NOMO-1 treated with dmso at 0.1 percent for 144 hours (cell line): Measurements from ENCODE around the gene ACTR3C.
"Not testable (repeated sequence)": the region's sequence is repeated elsewhere in the genome, so short reads cannot be mapped to it uniquely, and the experiment has no call there.

ENCODE experiments used
- DNase-seq: peaks from one replicate; lab custom pipeline; 2025; ENCODE audit not compliant: unreplicated experiment; lab: John Stamatoyannopoulos, UW

The ACTR3C gene

GRCh38 chr7:150337179-150337578, 13.8 kb upstream of the ACTR3C start:
- no peak for DNase-seq

GRCh38 chr7:150336746-150337145, 13.4 kb upstream of the ACTR3C start:
- DNase-seq = no peak

GRCh38 chr7:150335774-150336112, 12.4 kb upstream of the ACTR3C start:
- DNase-seq = no peak

GRCh38 chr7:150335108-150335773, 11.9 kb upstream of the ACTR3C start:
- DNase-seq = no peak

- DNase-seq = no peak
Observed at GRCh38 chr7:150334108-150334507, 10.8 kb upstream of the ACTR3C start.

DNA sequence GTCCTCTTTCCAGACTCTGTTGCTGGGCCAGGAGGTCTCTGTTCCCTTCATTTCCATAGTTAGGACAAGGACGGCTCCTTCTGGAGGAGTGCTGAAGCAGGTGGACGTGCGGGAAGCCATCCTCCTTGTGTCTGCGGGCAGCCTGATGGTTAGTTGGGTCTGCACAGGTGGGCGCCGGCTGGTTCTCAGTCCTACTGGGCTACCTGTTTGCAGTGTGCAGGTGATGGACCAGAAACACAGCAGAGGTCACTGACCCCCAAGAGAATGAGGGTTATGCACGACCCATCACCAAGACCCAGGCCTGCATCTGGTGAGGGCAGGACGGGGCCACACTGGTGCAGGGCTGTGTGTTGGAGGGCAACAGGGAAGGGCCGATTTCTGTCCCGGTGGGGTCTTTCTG, 10.3 kb upstream of the ACTR3C start:
- no peak for DNase-seq

DNA sequence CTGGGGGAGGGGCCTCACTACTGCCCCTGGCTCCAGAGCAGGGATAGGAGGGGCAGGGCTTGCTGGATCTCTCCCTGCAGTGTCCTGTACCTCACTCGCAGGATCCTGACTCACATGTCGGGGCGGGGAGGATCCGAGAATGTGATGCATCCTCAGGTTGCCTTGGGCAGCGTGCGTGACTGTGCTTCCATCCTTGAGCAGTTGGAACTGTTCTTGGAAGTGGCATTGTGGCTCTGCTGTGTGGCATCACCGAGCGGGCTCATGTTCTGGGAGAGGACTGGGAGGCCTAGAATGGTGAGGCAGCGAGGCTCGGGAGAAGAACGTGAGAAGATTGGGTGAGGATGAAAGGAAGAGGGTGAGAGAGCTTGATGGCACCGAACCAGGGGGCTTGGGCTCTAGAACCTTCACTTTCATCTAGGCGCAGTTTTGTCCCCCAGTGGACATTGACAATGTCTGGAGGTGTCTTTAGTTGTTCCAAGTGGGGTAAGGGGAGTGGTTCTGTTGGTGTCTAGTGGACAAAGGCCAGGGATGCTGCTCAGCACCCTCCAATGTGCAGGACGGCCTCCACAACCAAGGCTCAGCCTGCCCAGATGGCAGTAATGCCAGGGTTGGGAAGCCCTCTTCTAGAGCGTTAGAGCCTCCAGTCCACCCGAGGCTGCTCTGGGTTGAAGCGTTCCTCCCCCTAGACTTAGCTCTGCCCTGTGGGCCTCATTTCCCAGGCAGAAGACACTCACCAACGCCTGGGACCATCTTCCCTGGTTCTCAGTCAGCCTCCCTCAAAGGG, 9.7 kb upstream of the ACTR3C start:
- no peak for DNase-seq

DNA sequence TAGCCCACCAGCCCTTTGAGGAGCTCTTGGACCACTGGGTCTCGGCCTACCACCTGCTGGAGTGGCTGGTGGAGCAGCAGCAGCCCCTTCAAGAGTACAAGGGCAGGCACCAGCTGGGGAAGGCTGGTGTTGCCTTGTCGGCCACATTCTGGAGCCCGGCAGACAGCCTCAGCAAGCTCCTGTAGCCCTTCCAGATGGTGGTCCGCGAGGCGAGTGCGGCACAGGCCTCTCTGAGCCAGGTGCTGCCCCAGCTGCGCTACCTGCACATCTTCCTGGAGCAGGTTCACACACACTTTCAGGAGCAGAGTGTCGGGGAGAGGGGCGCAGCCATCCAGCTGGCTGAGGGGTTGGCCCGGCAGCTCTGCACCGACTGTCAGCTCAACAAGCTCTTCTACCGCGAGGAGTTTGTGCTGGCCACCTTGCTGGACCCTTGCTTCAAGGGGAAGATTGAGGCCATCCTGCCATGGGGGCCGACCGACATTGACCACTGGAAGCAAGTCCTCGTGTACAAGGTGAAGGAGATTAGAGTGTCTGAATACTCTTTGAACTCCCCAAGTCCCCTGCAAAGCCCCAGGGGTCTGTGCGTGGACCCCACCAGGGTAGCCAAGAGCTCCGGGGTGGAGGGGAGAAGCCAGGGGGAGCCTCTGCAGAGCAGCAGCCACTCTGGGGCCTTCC, 7.0 kb upstream of the ACTR3C start:
- DNase-seq = no peak

GRCh38 chr7:150329331-150330120, 6.2 kb upstream of the ACTR3C start:
- DNase-seq = no peak

DNA sequence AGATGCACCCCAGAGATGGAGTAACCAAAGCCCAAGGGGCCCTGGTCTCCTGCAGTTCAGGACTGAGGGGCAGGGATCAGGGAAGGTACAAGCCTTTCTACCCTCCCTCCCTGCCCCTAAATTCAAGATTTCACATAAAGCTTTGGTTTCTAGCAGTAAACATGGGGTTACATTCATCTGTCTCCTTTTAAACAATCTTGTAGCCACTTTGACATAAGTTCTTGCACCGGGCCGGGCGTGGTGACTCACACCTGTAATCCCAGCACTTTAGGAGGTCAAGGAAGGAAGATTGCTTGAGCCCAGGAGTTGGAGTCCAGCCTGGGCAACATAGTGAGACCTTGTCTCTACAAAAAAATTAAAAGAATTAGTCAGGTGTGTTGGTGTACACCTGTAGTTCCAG, 4.0 kb upstream of the ACTR3C start:
- no peak for DNase-seq

GRCh38 chr7:150326657-150327268, 3.4 kb upstream of the ACTR3C start:
- DNase-seq = no peak

- DNase-seq = no peak
Observed at GRCh38 chr7:150325901-150326300, 2.6 kb upstream of the ACTR3C start.

- DNase-seq = no peak
Observed at GRCh38 chr7:150325110-150325611, 1.8 kb upstream of the ACTR3C start.

DNA sequence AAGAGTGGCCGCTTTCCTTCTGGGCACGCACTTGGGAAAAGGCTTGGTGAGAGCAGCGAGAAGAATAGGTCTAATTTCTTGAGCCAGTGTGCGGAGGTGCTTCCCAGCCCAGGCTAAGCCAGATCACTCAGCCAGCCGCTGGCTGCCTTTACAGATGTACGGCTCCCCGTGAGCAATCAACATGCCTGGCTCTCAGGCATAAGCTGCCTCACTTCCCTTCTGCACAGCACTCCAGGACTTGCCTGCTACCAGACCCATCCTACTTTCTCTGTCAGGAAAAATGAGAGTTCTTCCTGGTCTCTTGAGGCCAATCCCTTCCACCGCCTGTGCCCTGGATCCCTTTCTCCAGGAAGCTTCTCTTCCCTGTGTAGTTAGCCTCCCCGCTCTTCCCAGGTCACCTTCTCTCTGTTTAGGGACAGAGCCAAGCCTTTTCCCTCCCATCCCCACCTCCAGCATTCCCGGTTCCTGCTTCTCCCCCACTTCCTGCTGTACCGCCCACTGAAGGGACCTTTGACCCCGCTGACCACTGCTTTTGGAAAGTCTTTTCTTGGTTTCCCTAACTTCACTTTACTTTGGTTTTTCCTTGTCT, 1.1 kb upstream of the ACTR3C start:
- DNase-seq = no peak

DNA sequence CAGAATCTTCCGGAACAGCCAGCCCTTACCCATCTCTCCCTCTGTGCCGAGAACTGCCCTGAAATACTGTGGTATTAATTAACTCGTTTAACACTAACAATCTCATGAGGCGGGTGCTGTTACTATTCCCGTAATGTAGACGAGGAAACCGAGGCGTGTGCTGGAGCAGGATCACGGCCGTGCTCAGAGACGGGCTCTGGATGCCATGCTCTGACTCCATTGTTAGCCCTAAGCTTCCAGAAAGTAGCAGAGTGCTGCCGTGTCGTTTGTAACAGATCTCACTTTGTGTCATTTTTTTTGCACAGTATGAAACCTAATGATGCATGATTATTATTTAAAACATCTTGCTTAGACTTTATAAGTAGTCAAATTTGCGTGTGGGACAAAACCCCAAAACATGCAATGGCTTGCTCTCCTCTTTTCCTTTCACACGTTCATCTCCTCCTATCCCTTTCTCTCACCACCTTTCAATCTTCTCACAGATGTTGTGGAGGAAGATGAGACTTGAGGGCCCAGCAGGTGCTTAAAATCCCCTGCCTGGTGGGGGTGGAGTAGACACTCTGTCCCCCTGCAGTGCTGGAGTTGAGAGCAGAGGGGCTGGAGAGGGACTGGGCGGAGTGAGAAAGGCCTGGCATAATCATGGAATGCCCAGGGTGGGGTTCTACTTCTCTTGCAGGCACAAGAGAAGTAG, 482 bp upstream of the ACTR3C start:
- DNase-seq = no peak

DNA sequence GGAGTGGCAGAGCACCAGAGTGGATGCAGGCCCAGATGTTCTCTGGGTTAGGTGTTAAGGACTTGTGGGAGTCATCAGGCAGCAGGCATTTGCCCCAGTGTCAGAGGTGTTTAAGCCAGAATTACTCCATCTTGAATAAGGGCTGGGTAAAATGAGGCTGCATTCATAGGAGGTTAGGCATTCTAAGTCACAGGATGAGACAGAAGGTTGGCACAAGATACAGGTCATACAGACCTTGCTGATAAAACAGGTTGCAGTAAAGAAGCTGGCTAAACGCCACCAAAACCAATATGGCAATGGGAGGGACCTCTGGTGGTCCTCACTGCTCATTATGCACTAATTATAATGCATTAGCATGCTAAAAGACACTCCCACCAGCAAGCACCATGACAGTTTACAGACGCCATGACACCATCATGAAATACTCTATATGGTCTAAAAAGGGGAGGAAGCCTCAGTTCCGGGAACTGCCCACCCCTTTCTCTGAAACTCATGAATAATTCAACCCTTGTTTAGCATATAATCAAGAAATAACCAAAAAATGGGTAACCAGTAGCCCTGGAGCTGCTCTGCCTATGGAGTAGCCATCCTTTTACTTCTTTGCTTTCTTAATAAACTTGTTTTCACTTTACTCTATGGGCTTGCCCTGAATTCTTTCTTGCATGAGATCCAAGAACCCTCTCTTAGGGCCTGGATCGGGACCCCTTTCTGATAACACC, 1.1 kb downstream of the ACTR3C start:
- no peak for DNase-seq

GRCh38 chr7:150321788-150322113, 1.6 kb downstream of the ACTR3C start:
- DNase-seq = no peak

- no peak for DNase-seq
Observed at GRCh38 chr7:150317748-150318444, 5.4 kb downstream of the ACTR3C start.

GRCh38 chr7:150316987-150317386, 6.4 kb downstream of the ACTR3C start:
- not testable (repeated sequence) for DNase-seq
